Measurements from ENCODE around the gene P2RX7.

P2RX7 gene

GRCh38 chr12:121114806-121115205, 17.9 kb upstream of the P2RX7 start:
- TF ChIP-seq REST (IDR thresholded peaks at IDR 0.05; ENCODE audit: insufficient replicate concordance, low read depth) (no peak), CTCF (IDR thresholded peaks at IDR 0.05; ENCODE audit: insufficient read depth, low read length) (no peak), POLR2AphosphoS5 (IDR thresholded peaks at IDR 0.05; ENCODE audit: low read depth) (no peak), GABPA (IDR thresholded peaks at IDR 0.05; ENCODE audit: low read depth) (no peak), SPI1 (IDR thresholded peaks at IDR 0.05; ENCODE audit: borderline replicate concordance, low read depth) (no peak)
- no peak overlapping the region for H3K27ac ChIP-seq (replicated peaks)
- no peaks in the 10 kb centered on the region for H3K27me3 ChIP-seq (ENCODE audit: insufficient read depth, poor library complexity, severe bottlenecking)
- H3K4me3 ChIP-seq (replicated peaks; ENCODE audit: insufficient read depth, low read length), result no peak overlapping the region
- DNase-seq (ENCODE audit: low read depth in 1 of 2, low spot score in 1 of 2), result no peak

GRCh38 chr12:121115530-121115929, 17.1 kb upstream of the P2RX7 start:
- no peaks in the 10 kb centered on the region for H3K27me3 ChIP-seq (ENCODE audit: insufficient read depth, poor library complexity, severe bottlenecking)

More at GRCh38 chr12:121115530-121115929, 17.1 kb upstream of the P2RX7 start:
- no peak for DNase-seq (ENCODE audit: low read depth in 1 of 2, low spot score in 1 of 2)
- no peak for TF ChIP-seq REST (IDR thresholded peaks at IDR 0.05; ENCODE audit: insufficient replicate concordance, low read depth)
- no peak for TF ChIP-seq SPI1 (IDR thresholded peaks at IDR 0.05; ENCODE audit: borderline replicate concordance, low read depth)
- TF ChIP-seq GABPA (IDR thresholded peaks at IDR 0.05; ENCODE audit: low read depth), result no peak
- TF ChIP-seq CTCF (IDR thresholded peaks at IDR 0.05; ENCODE audit: insufficient read depth, low read length), result no peak
- TF ChIP-seq POLR2AphosphoS5 (IDR thresholded peaks at IDR 0.05; ENCODE audit: low read depth), result no peak
- Histone ChIP-seq H3K27ac (replicated peaks) (no peak overlapping the region), H3K4me3 (replicated peaks; ENCODE audit: insufficient read depth, low read length) (no peak overlapping the region)

All from HL-60 (cell line).